ENCODE results near the gene GNG7. TPM values are rescaled to one million over a fixed set of nuclear protein-coding genes. Genes with fewer than 3 reads are reported as not detected.
"Not testable (repeated sequence)": the region's sequence is repeated elsewhere in the genome, so short reads cannot be mapped to it uniquely, and the experiment has no call there.

Gene GNG7
- total and polyA plus RNA-seq, 4 donors: 0.75 to 6.0 (median 2.1) TPM

- WGBS, 2 donors: 80 to 81% methylated on average over 9 of the region's 9 CpGs
- H3K4me3 ChIP-seq (ENCODE audit: low read length in 2 of 2); ATAC-seq (ENCODE audit: low FRiP score); H3K36me3 ChIP-seq (ENCODE audit: control insufficient read depth in 1 of 2, insufficient read depth in 2 of 2, low read length in 1 of 2); H3K27ac ChIP-seq (ENCODE audit: low read depth in 1 of 2, low read length in 2 of 2); H3K9me3 ChIP-seq (ENCODE audit: control insufficient read depth, low read length); intact Hi-C loops (cut with DNase I); H3K4me1 ChIP-seq (ENCODE audit: control insufficient read depth in 1 of 2, insufficient read depth in 2 of 2, low read length in 2 of 2); H3K27me3 ChIP-seq (ENCODE audit: control insufficient read depth in 1 of 2, insufficient read depth in 2 of 2, low read length in 1 of 2): not testable (repeated sequence)
- peak in 1 of 2 donors; percentile 54 for DNase-seq
These were observed 96.6 kb downstream of the GNG7 start for GRCh38 chr19:2605889-2606288.

GRCh38 chr19:2604747-2605329, 97.7 kb downstream of the GNG7 start:
- H3K4me1 ChIP-seq (ENCODE audit: control insufficient read depth in 1 of 2, insufficient read depth in 2 of 2, low read length in 2 of 2): peaks cover 0 to 2% of the 10 kb centered on the region in 2 donors
- ATAC-seq (ENCODE audit: low FRiP score) (no peak), DNase-seq (peak in 1 of 2 donors; percentile 20)
- 97% methylated on average over 8 of the region's 8 CpGs for WGBS, 2 donors
- no peaks in the 10 kb centered on the region for H3K36me3 ChIP-seq (ENCODE audit: control insufficient read depth in 1 of 2, insufficient read depth in 2 of 2, low read length in 1 of 2)
- intact Hi-C loops (cut with DNase I): no loop called here
- H3K27ac ChIP-seq (ENCODE audit: low read depth in 1 of 2, low read length in 2 of 2): no peak overlapping the region
- no peaks in the 10 kb centered on the region for H3K9me3 ChIP-seq (ENCODE audit: control insufficient read depth, low read length)
- H3K27me3 ChIP-seq (ENCODE audit: control insufficient read depth in 1 of 2, insufficient read depth in 2 of 2, low read length in 1 of 2): no peaks in the 10 kb centered on the region
- H3K4me3 ChIP-seq (ENCODE audit: low read length in 2 of 2): no peak overlapping the region

- DNase-seq: peak; percentile 77 to 88
- no peaks in the 10 kb centered on the region for H3K36me3 ChIP-seq (ENCODE audit: control insufficient read depth in 1 of 2, insufficient read depth in 2 of 2, low read length in 1 of 2)
- H3K27me3 ChIP-seq (ENCODE audit: control insufficient read depth in 1 of 2, insufficient read depth in 2 of 2, low read length in 1 of 2): no peaks in the 10 kb centered on the region
- WGBS, 2 donors: 4 to 6% methylated on average over 17 of the region's 17 CpGs
- H3K4me3 ChIP-seq (ENCODE audit: low read length in 2 of 2): peak overlapping the region in 1 of 2 donors; percentile 29
- intact Hi-C loops (cut with DNase I): no loop called here
- H3K9me3 ChIP-seq (ENCODE audit: control insufficient read depth, low read length): no peaks in the 10 kb centered on the region
- peaks cover 0 to 2% of the 10 kb centered on the region in 2 donors for H3K4me1 ChIP-seq (ENCODE audit: control insufficient read depth in 1 of 2, insufficient read depth in 2 of 2, low read length in 2 of 2)
- ATAC-seq (ENCODE audit: low FRiP score): peak; percentile 53
- peak overlapping the region; percentile 0 to 99 for H3K27ac ChIP-seq (ENCODE audit: low read depth in 1 of 2, low read length in 2 of 2)
These were observed 99.2 kb downstream of the GNG7 start for GRCh38 chr19:2603334-2603733.

GRCh38 chr19:2602391-2603181, 99.9 kb downstream of the GNG7 start:
- peak overlapping the region; percentile 0 to 99 for H3K27ac ChIP-seq (ENCODE audit: low read depth in 1 of 2, low read length in 2 of 2)
- H3K36me3 ChIP-seq (ENCODE audit: control insufficient read depth in 1 of 2, insufficient read depth in 2 of 2, low read length in 1 of 2): no peaks in the 10 kb centered on the region
- H3K9me3 ChIP-seq (ENCODE audit: control insufficient read depth, low read length): no peaks in the 10 kb centered on the region
- H3K27me3 ChIP-seq (ENCODE audit: control insufficient read depth in 1 of 2, insufficient read depth in 2 of 2, low read length in 1 of 2): no peaks in the 10 kb centered on the region
- WGBS, 2 donors: 15 to 19% methylated on average over 23 of the region's 23 CpGs
- intact Hi-C loops (cut with DNase I): no loop called here
- ATAC-seq (ENCODE audit: low FRiP score) (peak; percentile 90), DNase-seq (peak; percentile 92 to 94)
- no peak overlapping the region for H3K4me3 ChIP-seq (ENCODE audit: low read length in 2 of 2)
- H3K4me1 ChIP-seq (ENCODE audit: control insufficient read depth in 1 of 2, insufficient read depth in 2 of 2, low read length in 2 of 2): peaks cover 0 to 2% of the 10 kb centered on the region in 2 donors

GRCh38 chr19:2600914-2601870, 101.3 kb downstream of the GNG7 start:
- H3K27ac ChIP-seq (ENCODE audit: low read depth in 1 of 2, low read length in 2 of 2): peak overlapping the region in 1 of 2 donors; percentile 94
- H3K4me3 ChIP-seq (ENCODE audit: low read length in 2 of 2): no peak overlapping the region
- WGBS, 2 donors: 90 to 93% methylated on average over 20 of the region's 20 CpGs
- no peaks in the 10 kb centered on the region for H3K36me3 ChIP-seq (ENCODE audit: control insufficient read depth in 1 of 2, insufficient read depth in 2 of 2, low read length in 1 of 2)
- intact Hi-C loops (cut with DNase I): loop anchor here in 1 of 2 donors (2.0 kb wide), 1 partner anchor 22 kb away; no protein-coding TSS in a partner anchor
- ATAC-seq (ENCODE audit: low FRiP score) (no peak), DNase-seq (peak in 1 of 2 donors; percentile 62)
- no peaks in the 10 kb centered on the region for H3K27me3 ChIP-seq (ENCODE audit: control insufficient read depth in 1 of 2, insufficient read depth in 2 of 2, low read length in 1 of 2)
- peaks cover 0 to 2% of the 10 kb centered on the region in 2 donors for H3K4me1 ChIP-seq (ENCODE audit: control insufficient read depth in 1 of 2, insufficient read depth in 2 of 2, low read length in 2 of 2)
- no peaks in the 10 kb centered on the region for H3K9me3 ChIP-seq (ENCODE audit: control insufficient read depth, low read length)

GRCh38 chr19:2594319-2594718, 108.2 kb downstream of the GNG7 start:
- DNase-seq (peak in 1 of 2 donors; percentile 10), ATAC-seq (ENCODE audit: low FRiP score) (no peak)
- no peaks in the 10 kb centered on the region for H3K36me3 ChIP-seq (ENCODE audit: control insufficient read depth in 1 of 2, insufficient read depth in 2 of 2, low read length in 1 of 2)
- H3K4me1 ChIP-seq (ENCODE audit: control insufficient read depth in 1 of 2, insufficient read depth in 2 of 2, low read length in 2 of 2): no peaks in the 10 kb centered on the region
- intact Hi-C loops (cut with DNase I): no loop called here
- H3K9me3 ChIP-seq (ENCODE audit: control insufficient read depth, low read length): no peaks in the 10 kb centered on the region
- no peak overlapping the region for H3K27ac ChIP-seq (ENCODE audit: low read depth in 1 of 2, low read length in 2 of 2)
- H3K27me3 ChIP-seq (ENCODE audit: control insufficient read depth in 1 of 2, insufficient read depth in 2 of 2, low read length in 1 of 2): no peaks in the 10 kb centered on the region
- WGBS, 2 donors: 76 to 91% methylated on average over 7 of the region's 7 CpGs
- no peak overlapping the region for H3K4me3 ChIP-seq (ENCODE audit: low read length in 2 of 2)

- no peak overlapping the region for H3K4me3 ChIP-seq (ENCODE audit: low read length in 2 of 2)
- intact Hi-C loops (cut with DNase I): no loop called here
- H3K9me3 ChIP-seq (ENCODE audit: control insufficient read depth, low read length): no peaks in the 10 kb centered on the region
- 55 to 65% methylated on average over 4 of the region's 4 CpGs for WGBS, 2 donors
- no peaks in the 10 kb centered on the region for H3K4me1 ChIP-seq (ENCODE audit: control insufficient read depth in 1 of 2, insufficient read depth in 2 of 2, low read length in 2 of 2)
- DNase-seq (peak in 1 of 2 donors; percentile 16), ATAC-seq (ENCODE audit: low FRiP score) (no peak)
- no peak overlapping the region for H3K27ac ChIP-seq (ENCODE audit: low read depth in 1 of 2, low read length in 2 of 2)
- H3K36me3 ChIP-seq (ENCODE audit: control insufficient read depth in 1 of 2, insufficient read depth in 2 of 2, low read length in 1 of 2): no peaks in the 10 kb centered on the region
- H3K27me3 ChIP-seq (ENCODE audit: control insufficient read depth in 1 of 2, insufficient read depth in 2 of 2, low read length in 1 of 2): no peaks in the 10 kb centered on the region
These were observed 109.7 kb downstream of the GNG7 start for GRCh38 chr19:2592824-2593223.

GRCh38 chr19:2591537-2592291, 110.8 kb downstream of the GNG7 start:
- Histone ChIP-seq H3K36me3 (ENCODE audit: control insufficient read depth in 1 of 2, insufficient read depth in 2 of 2, low read length in 1 of 2) (no peaks in the 10 kb centered on the region), H3K4me1 (ENCODE audit: control insufficient read depth in 1 of 2, insufficient read depth in 2 of 2, low read length in 2 of 2) (no peaks in the 10 kb centered on the region), H3K9me3 (ENCODE audit: control insufficient read depth, low read length) (no peaks in the 10 kb centered on the region), H3K27me3 (ENCODE audit: control insufficient read depth in 1 of 2, insufficient read depth in 2 of 2, low read length in 1 of 2) (no peaks in the 10 kb centered on the region), H3K27ac (ENCODE audit: low read depth in 1 of 2, low read length in 2 of 2) (no peak overlapping the region), H3K4me3 (ENCODE audit: low read length in 2 of 2) (no peak overlapping the region)
- 94 to 96% methylated on average over 3 of the region's 3 CpGs for WGBS, 2 donors
- ATAC-seq (ENCODE audit: low FRiP score): no peak
- no peak for DNase-seq
- intact Hi-C loops (cut with DNase I): no loop called here

All from aorta (tissue), 5 donors.